HG03060 (cell line): ENCODE data around the gene CPHXL.

Experiments used
- ATAC-seq: cut with Tn5 transposase; IDR thresholded peaks from one replicate; pipeline ENCODE4 v1.9.1; 2021; ENCODE audit warnings: low read depth, moderate number of reproducible peaks; ENCODE audit not compliant: unreplicated experiment

CPHXL gene

GRCh38 chr16:75703306-75703705 is 23.0 kb downstream of the CPHXL start:
- ATAC-seq, result no peak

- ATAC-seq, result no peak
These were observed 24.0 kb downstream of the CPHXL start for GRCh38 chr16:75702242-75702641.

- no peak for ATAC-seq
These were observed 24.9 kb downstream of the CPHXL start, which contains the start of gene DUXB for GRCh38 chr16:75701361-75701760. Gene DUXB, minus strand, starts transcription at chr16:75701461. Its CDS starts 43 bp downstream, at chr16:75701418.

GRCh38 chr16:75697571-75697970 is 28.7 kb downstream of the CPHXL start:
- ATAC-seq, result no peak

- no peak for ATAC-seq
These were observed 30.6 kb downstream of the CPHXL start for GRCh38 chr16:75695708-75696107.

- no peak for ATAC-seq
These were observed 38.9 kb downstream of the CPHXL start for GRCh38 chr16:75687361-75687760.

GRCh38 chr16:75682308-75682707 is 44.0 kb downstream of the CPHXL start:
- no peak for ATAC-seq

GRCh38 chr16:75679366-75679765 is 46.9 kb downstream of the CPHXL start:
- no peak for ATAC-seq

- no peak for ATAC-seq
These were observed 49.4 kb downstream of the CPHXL start, which contains the start of gene CPHXL2 for GRCh38 chr16:75676909-75677308. Gene CPHXL2, minus strand, starts transcription at chr16:75677009. Its CDS starts 10 bp downstream, at chr16:75676999.

- ATAC-seq, result no peak
These were observed 58.8 kb downstream of the CPHXL start for GRCh38 chr16:75667503-75667902.
